Suppressor macrophage treated with lipopolysaccharide for 1 hour (primary cell): ENCODE measurements around the gene FANK1.
A peak's percentile ranks its signal among the peaks of the same experiment; 100 is the strongest.
"Not testable (repeated sequence)": the region's sequence is repeated elsewhere in the genome, so short reads cannot be mapped to it uniquely, and the experiment has no call there.

Source experiments
- DNase-seq, 3 donors: peaks; one replicate each; pipeline ENCODE4 v3.0.0-alpha.2; 2020 to 2022

Gene FANK1

DNA sequence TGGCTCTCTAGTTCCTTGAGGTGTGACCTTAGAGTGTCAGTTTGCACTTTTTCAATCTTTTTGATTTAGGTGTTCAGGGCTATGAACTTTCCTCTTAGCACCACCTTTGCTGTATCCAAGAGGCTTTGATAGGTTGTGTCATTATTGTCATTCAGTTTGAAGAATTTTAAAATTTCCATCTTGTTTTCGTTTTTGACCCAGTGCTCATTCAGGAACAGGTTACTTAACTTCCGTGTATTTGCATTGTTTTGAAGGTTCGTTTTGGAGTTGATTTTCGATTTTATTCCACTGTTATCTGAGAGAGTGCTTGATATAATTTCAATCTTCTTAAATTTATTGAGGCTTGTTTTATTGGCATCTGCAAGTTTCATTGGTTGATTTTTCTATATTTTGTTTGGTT, 37.3 kb downstream of the FANK1 start:
- DNase-seq = no peak

- no peak for DNase-seq
Observed at GRCh38 chr10:125936331-125936730, 40.0 kb downstream of the FANK1 start.

- DNase-seq = no peak
Observed at GRCh38 chr10:125940515-125940914, 44.2 kb downstream of the FANK1 start.

DNA sequence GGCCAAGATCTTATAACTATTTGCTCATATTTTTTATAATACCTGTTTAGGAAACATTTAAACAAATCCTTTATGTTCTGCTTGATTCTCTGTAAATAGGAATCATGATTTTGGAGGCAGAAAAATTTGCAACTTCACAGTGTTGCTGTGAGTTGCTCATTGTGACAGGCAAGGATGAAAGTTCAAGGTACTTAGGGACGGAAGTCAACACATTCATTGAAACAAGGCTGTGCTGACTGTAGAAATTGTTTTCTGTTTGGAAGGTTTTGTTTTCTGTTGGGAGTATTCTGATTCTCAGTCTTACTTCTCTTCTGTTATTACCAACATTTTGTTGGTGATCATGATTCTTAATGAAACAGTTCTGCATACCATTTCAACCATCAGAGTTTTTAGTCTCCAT, 54.9 kb downstream of the FANK1 start:
- DNase-seq = no peak

GRCh38 chr10:125953778-125954385, 57.5 kb downstream of the FANK1 start:
- DNase-seq = no peak

DNA sequence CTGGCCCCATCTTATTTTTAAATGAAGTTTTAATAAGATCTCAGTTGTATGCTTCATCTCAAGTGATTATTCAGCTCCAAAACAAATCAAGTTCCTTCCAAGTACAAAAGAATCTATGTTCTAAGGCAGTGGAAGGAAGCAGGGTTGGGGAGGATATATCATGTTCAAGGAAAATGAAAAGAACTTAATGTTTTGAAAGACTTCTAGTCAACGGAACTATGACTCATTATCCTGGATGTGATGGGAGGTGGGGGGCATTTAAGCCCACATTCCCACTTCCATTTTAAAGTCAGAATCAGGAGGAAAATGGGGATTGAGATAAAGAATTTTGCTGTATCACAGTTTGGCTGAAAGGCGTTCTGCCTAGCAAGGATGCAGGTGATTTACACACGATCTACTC, 59.4 kb downstream of the FANK1 start:
- no peak for DNase-seq

DNA sequence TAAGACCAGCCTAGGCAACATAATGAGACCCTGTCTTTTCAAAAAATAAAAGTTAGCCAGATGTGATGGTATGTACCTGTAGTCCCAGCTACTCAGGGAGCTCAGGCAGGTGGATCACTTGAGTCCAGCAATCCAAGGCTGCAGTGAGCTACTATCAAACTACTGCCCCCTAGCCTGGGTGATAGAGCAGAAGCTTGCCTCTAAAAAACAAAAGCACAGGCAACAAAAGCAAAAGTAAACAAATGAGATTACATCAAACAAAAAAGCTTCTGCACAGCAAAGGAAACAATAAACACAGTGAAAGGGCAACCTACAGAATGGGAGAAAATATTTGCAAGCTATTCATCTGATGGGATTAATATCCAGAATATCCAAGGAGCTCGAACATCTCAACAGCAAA, 65.4 kb downstream of the FANK1 start:
- DNase-seq = no peak

DNA sequence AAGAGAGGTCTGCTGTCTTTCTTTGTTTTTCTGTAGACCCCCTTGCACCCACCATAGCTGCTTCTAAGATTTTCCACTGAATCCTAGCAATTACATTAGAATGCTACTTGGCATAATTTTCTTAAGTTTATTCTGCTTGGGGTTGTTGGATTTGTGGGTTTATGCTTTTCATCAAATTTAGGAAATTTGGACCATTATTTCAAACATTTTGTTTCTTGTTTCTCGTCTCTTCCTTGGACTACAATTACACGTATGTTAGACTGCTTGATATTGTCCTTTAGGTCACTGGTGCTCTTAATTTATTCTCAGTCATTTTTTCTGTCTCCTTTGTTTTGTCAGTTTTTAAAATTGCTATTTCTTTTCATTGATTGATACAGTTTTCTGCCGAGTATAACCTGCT, 65.8 kb downstream of the FANK1 start:
- DNase-seq = no peak

GRCh38 chr10:125964558-125964957, 68.2 kb downstream of the FANK1 start:
- no peak for DNase-seq

- DNase-seq = no peak
Observed at GRCh38 chr10:125967533-125967932, 71.2 kb downstream of the FANK1 start.

DNA sequence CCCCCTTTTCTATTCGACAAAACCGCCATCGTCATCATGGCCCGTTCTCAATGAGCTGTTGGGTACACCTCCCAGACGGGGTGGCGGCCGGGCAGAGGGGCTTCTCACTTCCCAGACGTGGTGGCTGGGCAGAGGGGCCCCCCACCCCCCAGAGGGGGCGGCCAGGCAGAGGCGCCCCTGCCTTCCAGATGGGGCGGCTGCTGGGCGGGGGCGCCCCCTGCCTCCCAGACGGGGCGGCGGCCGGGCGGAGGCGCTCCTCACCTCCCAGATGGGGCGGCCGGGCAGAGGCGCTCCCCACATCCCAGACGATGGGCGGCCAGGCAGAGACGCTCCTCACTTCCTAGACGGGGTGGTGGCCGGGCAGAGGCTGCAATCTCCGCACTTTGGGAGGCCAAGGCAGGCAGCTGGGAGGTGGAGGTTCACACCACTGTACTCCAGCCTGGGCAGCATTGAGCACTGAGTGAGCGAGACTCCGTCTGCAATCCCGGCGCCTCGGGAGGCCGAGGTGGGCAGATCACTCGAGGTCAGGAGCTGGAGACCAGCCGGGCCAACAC, 73.8 kb downstream of the FANK1 start:
- not testable (repeated sequence) for DNase-seq

DNA sequence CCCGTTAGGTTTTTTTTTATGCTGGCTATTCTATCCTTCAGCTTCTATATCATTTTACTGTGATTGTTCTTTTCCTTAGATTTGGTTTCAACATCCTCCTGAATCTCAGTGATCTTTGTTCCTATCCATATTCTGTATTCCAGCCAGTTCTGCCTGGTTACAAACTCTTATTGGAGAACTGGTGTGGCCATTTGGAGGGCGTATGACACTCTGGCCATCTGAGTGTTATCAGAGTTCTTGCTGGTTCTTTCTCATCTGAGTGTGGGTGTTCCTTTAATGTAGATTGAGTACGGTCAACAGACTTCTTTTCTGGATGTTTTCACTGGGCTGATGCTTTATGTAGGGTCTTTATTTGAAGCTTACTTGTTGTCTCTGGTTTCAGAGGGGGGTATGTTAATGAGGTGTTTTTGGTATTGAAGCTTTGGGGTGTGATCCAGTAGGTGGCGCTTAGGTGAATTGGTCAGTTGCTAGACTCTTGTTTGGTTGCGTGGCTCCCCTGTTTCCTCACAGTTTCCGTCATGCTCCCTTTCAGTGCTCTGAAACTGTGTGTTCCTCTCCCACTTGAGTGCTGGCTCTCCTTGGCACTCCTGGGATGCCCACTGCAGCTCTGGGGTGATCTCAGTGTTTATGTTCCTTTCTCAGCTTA, 80.7 kb downstream of the FANK1 start:
- DNase-seq = peak in 2 of 3 donors; percentile 15 to 17

DNA sequence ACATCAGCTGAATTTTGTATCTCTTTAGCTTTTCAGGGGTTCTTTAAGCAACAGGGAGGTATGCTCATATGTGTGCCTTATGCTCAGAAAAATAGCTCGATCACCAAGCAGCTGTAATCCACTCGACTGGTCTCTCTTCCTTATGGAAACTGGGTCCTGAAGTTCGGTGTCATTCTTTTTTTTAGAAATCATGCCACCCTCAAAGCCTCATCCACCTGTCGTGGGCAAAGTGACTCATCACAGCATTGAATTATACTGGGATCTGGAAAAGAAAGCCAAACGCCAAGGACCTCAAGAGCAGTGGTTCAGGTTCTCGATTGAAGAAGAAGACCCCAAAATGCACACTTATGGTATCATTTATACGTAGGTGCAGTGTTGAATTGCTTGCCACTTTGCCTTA, 83.6 kb downstream of the FANK1 start:
- no peak for DNase-seq

DNA sequence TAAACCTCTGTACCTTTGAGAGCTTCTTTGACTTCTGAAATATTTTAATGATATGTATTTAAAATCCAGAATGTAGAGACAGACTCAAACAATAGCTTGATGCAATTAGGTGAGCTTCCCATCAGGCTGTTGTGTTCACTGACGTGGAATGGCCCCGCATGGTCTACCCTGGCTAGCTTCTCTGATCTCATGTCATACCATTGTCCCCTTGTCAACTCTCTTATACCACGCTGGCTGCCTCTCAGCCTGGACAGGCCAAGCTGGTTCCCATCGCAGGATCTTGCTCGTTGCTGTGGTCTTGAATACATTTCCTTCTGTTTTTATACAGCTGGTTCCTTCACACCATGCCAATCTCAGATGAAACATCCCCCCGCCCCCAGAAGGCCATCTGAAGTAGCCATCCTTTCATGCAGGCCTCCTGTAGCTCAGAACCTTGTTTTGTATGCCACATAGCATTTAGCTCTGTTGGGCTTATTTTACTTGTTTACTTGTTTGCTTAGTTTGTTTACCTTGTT, 84.2 kb downstream of the FANK1 start:
- no peak for DNase-seq

GRCh38 chr10:125982260-125982948, 86.0 kb downstream of the FANK1 start:
- peak; percentile 83 to 89 (median 87) for DNase-seq

DNA sequence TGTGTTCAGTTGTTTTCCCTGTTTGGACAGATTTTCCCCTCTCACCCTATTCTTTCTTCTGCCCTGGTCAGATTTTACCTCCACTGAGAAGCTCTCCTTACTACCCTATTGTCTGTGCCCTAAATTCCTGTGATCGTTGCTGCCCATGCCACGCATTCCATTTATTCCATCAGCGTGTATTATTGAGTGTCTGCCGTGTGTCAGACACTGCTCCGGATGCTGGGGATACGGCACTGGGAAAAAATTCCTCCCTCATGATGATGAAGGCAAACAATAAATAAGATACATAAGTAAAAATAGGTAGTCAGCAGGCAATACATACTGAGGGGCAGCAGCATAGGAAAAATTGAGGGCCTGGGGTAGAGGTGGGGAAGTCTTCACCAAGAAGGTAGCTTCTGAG, 86.8 kb downstream of the FANK1 start:
- DNase-seq = no peak

- no peak for DNase-seq
Observed at GRCh38 chr10:125983656-125984055, 87.3 kb downstream of the FANK1 start.

GRCh38 chr10:125984346-125984745, 88.0 kb downstream of the FANK1 start:
- peak in 1 of 3 donors; percentile 13 for DNase-seq

GRCh38 chr10:125984865-125985495, 88.6 kb downstream of the FANK1 start:
- DNase-seq = peak in 2 of 3 donors; percentile 35 to 40

DNA sequence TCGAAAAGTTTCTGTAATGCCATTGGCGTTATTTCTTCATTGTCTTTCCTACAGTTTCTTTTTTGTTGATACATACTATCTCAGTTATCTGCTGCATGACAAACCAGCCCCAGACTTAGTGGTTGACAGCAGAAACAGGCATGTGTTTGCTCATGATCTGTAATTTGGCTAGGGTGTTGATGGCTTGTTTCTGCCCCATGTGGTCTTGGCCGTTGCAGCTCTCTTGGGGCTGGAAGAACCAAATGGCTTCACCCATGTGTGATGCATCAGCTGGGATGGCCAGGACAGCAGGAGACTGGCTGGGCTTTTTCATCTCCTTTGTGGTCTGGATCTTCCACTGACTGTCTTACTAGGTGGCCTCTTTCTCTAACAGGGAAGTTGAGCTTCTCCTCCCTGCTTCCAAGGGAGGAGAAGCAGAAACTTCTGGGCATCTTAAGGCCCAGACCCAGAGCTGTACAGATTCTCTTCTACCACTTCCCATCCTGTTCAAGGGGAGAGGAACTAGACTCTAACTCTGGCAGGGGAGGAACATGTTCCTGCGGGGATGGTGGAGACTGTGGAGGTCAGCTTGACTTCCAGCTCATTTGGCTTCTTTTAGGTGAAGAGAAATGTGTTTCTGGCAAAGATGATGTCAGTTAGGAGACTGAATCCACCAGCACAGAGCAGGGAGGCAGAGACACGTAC, 89.3 kb downstream of the FANK1 start:
- peak; percentile 36 to 49 (median 48) for DNase-seq

DNA sequence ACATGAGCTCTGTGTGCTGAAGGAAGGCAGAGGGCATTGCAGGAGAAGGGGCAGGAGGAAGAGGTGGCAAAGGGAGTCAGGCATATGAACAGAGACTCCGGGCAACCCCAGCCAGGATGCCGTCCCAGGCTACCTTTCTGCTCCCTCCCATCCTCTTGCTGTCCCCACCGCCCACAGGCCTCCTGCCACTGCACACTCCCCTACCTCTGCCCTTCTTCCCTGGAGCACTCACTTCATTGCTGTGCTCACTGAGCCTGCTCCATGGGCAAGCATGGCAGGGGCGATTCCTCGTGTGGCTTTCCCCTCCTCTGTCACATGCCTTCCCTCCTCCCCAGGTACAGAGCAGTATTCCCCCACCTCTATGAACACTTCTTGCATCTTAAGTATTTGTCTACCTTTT, 93.4 kb downstream of the FANK1 start:
- DNase-seq = no peak

GRCh38 chr10:125990974-125991373, 94.6 kb downstream of the FANK1 start:
- DNase-seq = no peak

- DNase-seq = no peak
Observed at GRCh38 chr10:125991392-125991791, 95.0 kb downstream of the FANK1 start.
